H1 (cell line): ENCODE results near the gene GPD1.

ENCODE experiments used
- BACH1 ChIP-seq: IDR thresholded peaks from 2 replicates; pipeline ENCODE4 v1.6.1; 2012; ENCODE audit warnings: low read length, improper control_type of control experiment
- CHD2 ChIP-seq: IDR thresholded peaks from 2 replicates; pipeline ENCODE4 v1.6.1; 2012; ENCODE audit warnings: low read length, improper control_type of control experiment
- CTCF ChIP-seq, 3 experiments: IDR thresholded peaks; 1 replicate in 2 of 3; 2 replicates in 1 of 3; pipeline versions ENCODE4 v1.5.1 to v1.6.1; 2011; ENCODE audit warnings: low read length in 3 of 3, mild to moderate bottlenecking in 3 of 3, inconsistent platforms in 2 of 3, low read depth in 1 of 3, moderate library complexity in 1 of 3; ENCODE audit not compliant: insufficient read depth in 1 of 3; ENCODE audit errors: control extremely low read depth in 1 of 3
- HDAC2 ChIP-seq, 2 experiments: fragments of 300-600 bp in 1 of 2; sonication (generic) in 1 of 2; IDR thresholded peaks; 2 replicates each; pipeline ENCODE4 v1.6.1; 2011 to 2012; ENCODE audit warnings: low read depth in 2 of 2, low read length in 2 of 2, mild to moderate bottlenecking in 2 of 2, moderate library complexity in 2 of 2, borderline replicate concordance in 1 of 2, inconsistent platforms in 1 of 2
- HDAC6 ChIP-seq: IDR thresholded peaks from one replicate; pipeline ENCODE4 v1.7.1; 2012; ENCODE audit warnings: low read depth, mild to moderate bottlenecking, inconsistent platforms, low read length, moderate library complexity
- JUN ChIP-seq: IDR thresholded peaks from 2 replicates; pipeline ENCODE4 v1.6.1; 2011; ENCODE audit warnings: low read depth, mild to moderate bottlenecking, improper control_type of control experiment, low read length
- POLR2A ChIP-seq, 2 experiments: IDR thresholded peaks; 1 replicate in 1 of 2; 2 replicates in 1 of 2; pipeline ENCODE4 v1.6.1; 2011; ENCODE audit warnings: low read depth in 2 of 2, low read length in 2 of 2, mild to moderate bottlenecking in 2 of 2; ENCODE audit errors: control extremely low read depth in 1 of 2
- RAD21 ChIP-seq, 2 experiments: IDR thresholded peaks in 1 of 2; conservative IDR thresholded peaks in 1 of 2; 2 replicates each; pipeline ENCODE4 v1.6.1; 2011; ENCODE audit warnings: low read depth in 2 of 2, low read length in 2 of 2, improper control_type of control experiment in 1 of 2, inconsistent platforms in 1 of 2, mild to moderate bottlenecking in 1 of 2, moderate library complexity in 1 of 2
- RXRA ChIP-seq: IDR thresholded peaks from 2 replicates; pipeline ENCODE4 v1.6.1; 2011; ENCODE audit warnings: low read depth, mild to moderate bottlenecking, low read length, moderate library complexity; ENCODE audit not compliant: insufficient read depth
- SUZ12 ChIP-seq: fragments of 200-600 bp; sonication (generic); IDR thresholded peaks from 2 replicates; pipeline ENCODE4 v1.6.1; 2012; ENCODE audit warnings: mild to moderate bottlenecking, inconsistent platforms, low read length, moderate library complexity, mixed read lengths
- USF2 ChIP-seq: IDR thresholded peaks from 2 replicates; pipeline ENCODE4 v1.6.1; 2011; ENCODE audit warnings: low read length, improper control_type of control experiment

GRCh38 chr12:50073712-50074111 lies 30.1 kb upstream of the GPD1 start:
- TF ChIP-seq POLR2A (IDR thresholded peaks at IDR 0.05; ENCODE audit: control extremely low read depth in 1 of 2, low read depth in 2 of 2, low read length in 2 of 2), result no peak
- no peak for TF ChIP-seq CTCF (IDR thresholded peaks at IDR 0.05; ENCODE audit: control extremely low read depth in 1 of 3, insufficient read depth in 1 of 3, low read depth in 1 of 3, low read length in 3 of 3)
- TF ChIP-seq HDAC2 (IDR thresholded peaks at IDR 0.05; ENCODE audit: borderline replicate concordance in 1 of 2, low read depth in 2 of 2, low read length in 2 of 2), result no peak
- no peak for TF ChIP-seq USF2
- no peak for TF ChIP-seq JUN
- no peak for TF ChIP-seq RXRA
- no peak for TF ChIP-seq RAD21 (IDR thresholded peaks at IDR 0.05 in 1 of 2, conservative IDR thresholded peaks at IDR 0.05 in 1 of 2; ENCODE audit: low read depth in 2 of 2, low read length in 2 of 2)
- no peak for TF ChIP-seq BACH1
- TF ChIP-seq CHD2, result no peak
- TF ChIP-seq HDAC6, result no peak
- no peak for TF ChIP-seq SUZ12
